Fibroblast of lung (primary cell): Measurements from ENCODE around the gene TRNP1. TPM values are rescaled to one million over a fixed set of nuclear protein-coding genes. Genes with fewer than 3 reads are reported as not detected.

Source experiments
- DNase-seq, 2 donors: peaks; one replicate each; pipeline versions ENCODE4 v3.0.0 to v3.0.0-alpha.2; 2010; ENCODE audit warnings: low read depth in 2 of 2
- H2AFZ ChIP-seq: 2 replicates; pipeline ENCODE4 v1.5.1; 2012; ENCODE audit warnings: low read length, control low read depth, inconsistent platforms
- H3K27ac ChIP-seq: 2 replicates; pipeline ENCODE4 v1.5.1; 2011; ENCODE audit warnings: low read length, control low read depth; ENCODE audit not compliant: insufficient read depth
- H3K27me3 ChIP-seq: 2 replicates; pipeline ENCODE4 v1.5.1; 2011; ENCODE audit warnings: mild to moderate bottlenecking, low read length; ENCODE audit not compliant: control insufficient read depth, insufficient read depth
- H3K36me3 ChIP-seq: 2 replicates; pipeline ENCODE4 v1.5.1; 2011; ENCODE audit warnings: low read length; ENCODE audit not compliant: control insufficient read depth, insufficient read depth
- H3K4me1 ChIP-seq: 2 replicates; pipeline ENCODE4 v1.5.1; 2011; ENCODE audit warnings: low read length; ENCODE audit not compliant: control insufficient read depth, insufficient read depth; ENCODE audit errors: extremely low read depth
- H3K4me2 ChIP-seq: 2 replicates; pipeline ENCODE4 v1.5.1; 2011; ENCODE audit warnings: low read length, control low read depth; ENCODE audit not compliant: insufficient read depth; ENCODE audit errors: extremely low read depth
- H3K4me3 ChIP-seq, 4 experiments: fragments of 200-600 bp in 1 of 4; sonication (generic) in 1 of 4; replicated peaks in 1 of 4; 2 replicates each; pipeline ENCODE4 v1.5.1; 2011 to 2016; ENCODE audit warnings: low read length in 4 of 4, low read depth in 3 of 4, mild to moderate bottlenecking in 3 of 4, control low read depth in 2 of 4, inconsistent platforms in 1 of 4, mixed read lengths in 1 of 4; ENCODE audit not compliant: insufficient read depth in 1 of 4; ENCODE audit errors: control extremely low read depth in 1 of 4
- H3K79me2 ChIP-seq: 2 replicates; pipeline ENCODE4 v1.5.1; 2012; ENCODE audit warnings: mild to moderate bottlenecking, low read length, inconsistent platforms; ENCODE audit not compliant: control insufficient read depth, insufficient read depth
- H3K9ac ChIP-seq: 2 replicates; pipeline ENCODE4 v1.5.1; 2011; ENCODE audit warnings: mild to moderate bottlenecking, low read length, control low read depth; ENCODE audit not compliant: insufficient read depth
- H3K9me3 ChIP-seq: 2 replicates; pipeline ENCODE4 v1.5.1; 2012; ENCODE audit warnings: low read depth, low read length; ENCODE audit not compliant: control insufficient read depth, insufficient read depth
- H4K20me1 ChIP-seq: 2 replicates; pipeline ENCODE4 v1.5.1; 2011; ENCODE audit warnings: low read length; ENCODE audit not compliant: control insufficient read depth, insufficient read depth; ENCODE audit errors: extremely low read depth
- EZH2 ChIP-seq: IDR thresholded peaks from 2 replicates; pipeline ENCODE4 v1.5.1; 2012; ENCODE audit warnings: low read length, control low read depth, mild to moderate bottlenecking; ENCODE audit errors: missing control alignments
- polyA plus RNA-seq, 2 donors: library from polyadenylated mRNA; depleted of rRNA in 1 of 2; stranded (reverse) in 1 of 2; unstranded in 1 of 2; fragments of >200 nt; gene quantifications; 2 replicates each; pipeline ENCODE4 v1.2.1, GENCODE V29; 2011 to 2012; ENCODE audit warnings: missing spikeins in 1 of 2
- total RNA-seq: library from RNA; depleted of rRNA; stranded (reverse); fragments of >200 nt; gene quantifications from 2 replicates; pipeline ENCODE4 v1.2.1, GENCODE V29; 2014
- TF ChIP-seq, protein P1 (sequence below), 2 donors: IDR thresholded peaks in 1 of 2; conservative IDR thresholded peaks in 1 of 2; 1 replicate in 1 of 2; 2 replicates in 1 of 2; pipeline ENCODE4 v1.5.1; 2011 to 2012; ENCODE audit warnings: low read length in 2 of 2, control low read depth in 1 of 2, inconsistent platforms in 1 of 2, low read depth in 1 of 2, mild to moderate bottlenecking in 1 of 2

The TRNP1 gene
- total and polyA plus RNA-seq, 2 donors (not counting 1 experiment from before 2014, with no cell fraction given), result 16.2 to 32.6 TPM

DNA sequence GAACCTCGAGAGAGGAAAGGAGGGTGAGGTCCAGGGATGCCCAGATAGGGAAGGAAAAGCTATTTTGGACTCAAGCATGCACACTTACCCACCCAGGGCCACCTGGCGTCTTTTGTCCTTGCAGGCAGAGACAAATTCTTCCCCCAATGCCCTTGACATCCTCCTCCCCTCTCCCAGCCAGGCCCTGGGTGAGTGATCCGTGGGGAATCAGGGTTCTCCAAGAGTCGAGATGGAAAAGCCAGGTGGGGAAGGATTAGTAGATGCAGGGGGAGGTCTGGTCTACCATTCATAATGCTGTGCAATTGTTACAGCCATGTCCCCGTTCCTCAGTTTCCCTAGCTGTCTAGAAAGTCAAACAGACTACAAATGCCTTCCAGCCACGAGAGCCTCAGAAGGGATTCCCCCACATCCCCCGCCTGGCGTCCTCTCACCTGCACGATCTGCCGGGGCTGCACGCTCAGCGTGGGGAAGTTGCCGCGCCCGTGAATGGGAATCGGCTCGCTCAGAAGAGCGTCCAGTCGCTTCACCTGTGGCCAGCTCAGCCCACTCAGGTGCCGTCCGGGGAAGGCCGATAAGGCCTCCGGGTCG, 18.6 kb downstream of the TRNP1 start:
- Histone ChIP-seq H3K9me3 (no peaks in the 10 kb centered on the region), H3K27ac (no peak overlapping the region), H3K4me2 (peak overlapping the region; percentile 32), H2AFZ (no peak overlapping the region), H3K4me1 (peaks cover 5% of the 10 kb centered on the region), H3K36me3 (no peaks in the 10 kb centered on the region), H3K79me2 (no peaks in the 10 kb centered on the region), H4K20me1 (no peaks in the 10 kb centered on the region), H3K9ac (peak overlapping the region; percentile 30), H3K27me3 (no peaks in the 10 kb centered on the region), H3K4me3 (peak overlapping the region in 3 of 4 experiments; percentile 21 to 45 (median 34))
- no peak for DNase-seq
- no peak for TF ChIP-seq EZH2
- TF ChIP-seq, protein P1, sequence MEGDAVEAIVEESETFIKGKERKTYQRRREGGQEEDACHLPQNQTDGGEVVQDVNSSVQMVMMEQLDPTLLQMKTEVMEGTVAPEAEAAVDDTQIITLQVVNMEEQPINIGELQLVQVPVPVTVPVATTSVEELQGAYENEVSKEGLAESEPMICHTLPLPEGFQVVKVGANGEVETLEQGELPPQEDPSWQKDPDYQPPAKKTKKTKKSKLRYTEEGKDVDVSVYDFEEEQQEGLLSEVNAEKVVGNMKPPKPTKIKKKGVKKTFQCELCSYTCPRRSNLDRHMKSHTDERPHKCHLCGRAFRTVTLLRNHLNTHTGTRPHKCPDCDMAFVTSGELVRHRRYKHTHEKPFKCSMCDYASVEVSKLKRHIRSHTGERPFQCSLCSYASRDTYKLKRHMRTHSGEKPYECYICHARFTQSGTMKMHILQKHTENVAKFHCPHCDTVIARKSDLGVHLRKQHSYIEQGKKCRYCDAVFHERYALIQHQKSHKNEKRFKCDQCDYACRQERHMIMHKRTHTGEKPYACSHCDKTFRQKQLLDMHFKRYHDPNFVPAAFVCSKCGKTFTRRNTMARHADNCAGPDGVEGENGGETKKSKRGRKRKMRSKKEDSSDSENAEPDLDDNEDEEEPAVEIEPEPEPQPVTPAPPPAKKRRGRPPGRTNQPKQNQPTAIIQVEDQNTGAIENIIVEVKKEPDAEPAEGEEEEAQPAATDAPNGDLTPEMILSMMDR (conservative IDR thresholded peaks at IDR 0.05 in 1 of 2, IDR thresholded peaks at IDR 0.05 in 1 of 2; ENCODE audit: low read depth in 1 of 2, low read length in 2 of 2), result no peak

DNA sequence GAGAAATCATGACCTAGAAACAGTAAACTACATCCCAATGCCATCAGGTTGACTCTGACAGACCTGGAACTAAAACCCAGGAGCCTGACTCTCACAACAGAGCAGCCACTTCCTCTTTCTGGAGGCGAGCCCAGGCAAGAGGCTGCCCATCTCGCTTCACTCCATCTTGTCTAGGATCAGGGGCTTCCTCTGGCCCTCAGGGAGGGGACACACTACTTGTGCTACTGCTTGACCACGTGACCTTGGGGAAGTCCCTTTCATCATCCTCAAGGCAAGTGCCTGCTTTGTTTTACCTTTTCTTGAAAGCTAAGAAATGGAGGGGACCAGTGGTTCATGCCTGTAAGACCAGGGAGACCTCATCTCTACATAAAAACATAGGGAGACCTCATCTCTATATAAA, 21.8 kb downstream of the TRNP1 start:
- no peaks in the 10 kb centered on the region for H3K36me3 ChIP-seq
- no peak overlapping the region for H3K4me3 ChIP-seq
- no peak overlapping the region for H2AFZ ChIP-seq
- no peaks in the 10 kb centered on the region for H3K9me3 ChIP-seq
- H4K20me1 ChIP-seq, result no peaks in the 10 kb centered on the region
- H3K27ac ChIP-seq, result no peak overlapping the region
- no peak overlapping the region for H3K4me2 ChIP-seq
- H3K27me3 ChIP-seq, result no peaks in the 10 kb centered on the region
- no peak for DNase-seq
- TF ChIP-seq, protein P1 (conservative IDR thresholded peaks at IDR 0.05 in 1 of 2, IDR thresholded peaks at IDR 0.05 in 1 of 2; ENCODE audit: low read depth in 1 of 2, low read length in 2 of 2), result no peak
- TF ChIP-seq EZH2, result no peak
- H3K79me2 ChIP-seq, result no peaks in the 10 kb centered on the region
- H3K9ac ChIP-seq, result no peak overlapping the region
- H3K4me1 ChIP-seq, result peaks cover 5% of the 10 kb centered on the region

DNA sequence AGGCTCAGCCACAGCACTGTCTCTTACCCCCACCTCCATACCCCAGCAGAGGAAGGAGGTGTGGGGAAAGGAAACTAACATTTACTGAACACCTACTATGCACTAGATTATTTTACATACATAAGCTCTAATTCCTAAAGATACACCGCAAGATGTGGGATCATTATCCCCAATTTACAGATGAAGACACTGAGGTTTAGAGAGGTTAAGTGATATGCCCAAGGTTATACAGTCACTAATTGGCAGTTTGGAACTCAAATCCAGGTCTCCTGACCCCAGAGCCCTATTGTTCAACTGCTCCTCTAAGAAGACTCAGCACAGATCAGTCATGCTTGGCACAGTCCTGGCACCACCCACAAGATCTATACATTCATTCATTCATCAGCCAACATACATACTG, 22.9 kb downstream of the TRNP1 start:
- DNase-seq, result no peak
- no peak overlapping the region for H3K4me3 ChIP-seq
- H3K27me3 ChIP-seq, result no peaks in the 10 kb centered on the region
- no peak for TF ChIP-seq EZH2
- TF ChIP-seq, protein P1 (conservative IDR thresholded peaks at IDR 0.05 in 1 of 2, IDR thresholded peaks at IDR 0.05 in 1 of 2; ENCODE audit: low read depth in 1 of 2, low read length in 2 of 2), result no peak
- H3K27ac ChIP-seq, result no peak overlapping the region
- H3K79me2 ChIP-seq, result no peaks in the 10 kb centered on the region
- no peak overlapping the region for H2AFZ ChIP-seq
- no peaks in the 10 kb centered on the region for H3K9me3 ChIP-seq
- no peaks in the 10 kb centered on the region for H4K20me1 ChIP-seq
- H3K4me1 ChIP-seq, result no peaks in the 10 kb centered on the region
- no peaks in the 10 kb centered on the region for H3K36me3 ChIP-seq
- no peak overlapping the region for H3K4me2 ChIP-seq
- no peak overlapping the region for H3K9ac ChIP-seq
